Measurements from ENCODE around the gene ARL2BP. TPM values are rescaled to one million over a fixed set of nuclear protein-coding genes. Genes with fewer than 3 reads are reported as not detected.

ARL2BP gene
- total RNA-seq, 1 experiment from 2014 or later, result 10.6 TPM

DNA sequence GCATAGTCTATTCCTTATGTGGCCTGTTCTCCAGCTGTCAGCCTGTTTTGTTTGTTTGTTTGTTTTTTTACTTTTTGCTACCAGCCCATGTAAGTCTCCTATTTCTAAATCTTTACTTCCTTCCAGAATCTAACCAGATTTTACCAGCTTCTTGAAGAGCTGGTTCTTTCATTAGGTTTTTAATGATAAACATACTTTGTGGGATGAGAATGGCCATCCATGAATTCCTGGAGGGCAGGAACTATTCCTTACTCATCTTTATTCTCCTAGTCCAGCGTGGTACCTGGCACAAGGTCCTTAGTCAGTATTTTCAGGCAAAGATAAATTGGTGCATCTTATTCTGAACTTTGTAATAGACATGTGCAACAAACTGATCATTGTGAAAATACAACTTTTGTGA, 41.6 kb upstream of the ARL2BP start (continued):
- TF ChIP-seq, protein P1, sequence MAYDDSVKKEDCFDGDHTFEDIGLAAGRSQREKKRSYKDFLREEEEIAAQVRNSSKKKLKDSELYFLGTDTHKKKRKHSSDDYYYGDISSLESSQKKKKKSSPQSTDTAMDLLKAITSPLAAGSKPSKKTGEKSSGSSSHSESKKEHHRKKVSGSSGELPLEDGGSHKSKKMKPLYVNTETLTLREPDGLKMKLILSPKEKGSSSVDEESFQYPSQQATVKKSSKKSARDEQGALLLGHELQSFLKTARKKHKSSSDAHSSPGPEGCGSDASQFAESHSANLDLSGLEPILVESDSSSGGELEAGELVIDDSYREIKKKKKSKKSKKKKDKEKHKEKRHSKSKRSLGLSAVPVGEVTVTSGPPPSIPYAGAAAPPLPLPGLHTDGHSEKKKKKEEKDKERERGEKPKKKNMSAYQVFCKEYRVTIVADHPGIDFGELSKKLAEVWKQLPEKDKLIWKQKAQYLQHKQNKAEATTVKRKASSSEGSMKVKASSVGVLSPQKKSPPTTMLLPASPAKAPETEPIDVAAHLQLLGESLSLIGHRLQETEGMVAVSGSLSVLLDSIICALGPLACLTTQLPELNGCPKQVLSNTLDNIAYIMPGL (CRISPR knock-in tag; IDR thresholded peaks at IDR 0.05), result no peak
- no peak for TF ChIP-seq KAT7 (CRISPR knock-in tag; IDR thresholded peaks at IDR 0.05; ENCODE audit: borderline replicate concordance)

DNA sequence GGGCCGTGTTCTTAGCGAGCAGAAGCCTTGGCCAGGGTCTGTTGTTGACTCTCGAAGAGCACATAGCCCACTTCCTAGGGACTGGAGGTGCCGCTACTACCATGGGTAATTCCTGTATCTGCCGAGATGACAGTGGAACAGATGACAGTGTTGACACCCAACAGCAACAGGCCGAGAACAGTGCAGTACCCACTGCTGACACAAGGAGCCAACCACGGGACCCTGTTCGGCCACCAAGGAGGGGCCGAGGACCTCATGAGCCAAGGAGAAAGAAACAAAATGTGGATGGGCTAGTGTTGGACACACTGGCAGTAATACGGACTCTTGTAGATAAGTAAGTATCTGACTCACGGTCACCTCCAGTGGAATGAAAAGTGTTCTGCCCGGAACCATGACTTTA, 40.4 kb upstream of the ARL2BP start:
- ATAC-seq (peak; percentile 89), DNase-seq (ENCODE audit: low spot score) (peak; percentile 30)
- ChIA-PET CTCF (no interaction called here), POLR2A (no interaction called here)
- no peak overlapping the region for H3K4me3 Mint-ChIP-seq
- no peaks in the 10 kb centered on the region for H3K9me3 Mint-ChIP-seq
- H3K4me1 Mint-ChIP-seq, result no peaks in the 10 kb centered on the region
- no peak overlapping the region for H3K27ac Mint-ChIP-seq
- TF ChIP-seq, protein P2, sequence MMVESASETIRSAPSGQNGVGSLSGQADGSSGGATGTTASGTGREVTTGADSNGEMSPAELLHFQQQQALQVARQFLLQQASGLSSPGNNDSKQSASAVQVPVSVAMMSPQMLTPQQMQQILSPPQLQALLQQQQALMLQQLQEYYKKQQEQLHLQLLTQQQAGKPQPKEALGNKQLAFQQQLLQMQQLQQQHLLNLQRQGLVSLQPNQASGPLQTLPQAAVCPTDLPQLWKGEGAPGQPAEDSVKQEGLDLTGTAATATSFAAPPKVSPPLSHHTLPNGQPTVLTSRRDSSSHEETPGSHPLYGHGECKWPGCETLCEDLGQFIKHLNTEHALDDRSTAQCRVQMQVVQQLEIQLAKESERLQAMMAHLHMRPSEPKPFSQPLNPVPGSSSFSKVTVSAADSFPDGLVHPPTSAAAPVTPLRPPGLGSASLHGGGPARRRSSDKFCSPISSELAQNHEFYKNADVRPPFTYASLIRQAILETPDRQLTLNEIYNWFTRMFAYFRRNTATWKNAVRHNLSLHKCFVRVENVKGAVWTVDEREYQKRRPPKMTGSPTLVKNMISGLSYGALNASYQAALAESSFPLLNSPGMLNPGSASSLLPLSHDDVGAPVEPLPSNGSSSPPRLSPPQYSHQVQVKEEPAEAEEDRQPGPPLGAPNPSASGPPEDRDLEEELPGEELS (CRISPR knock-in tag; IDR thresholded peaks at IDR 0.05), result no peak
- TF ChIP-seq, protein P3, sequence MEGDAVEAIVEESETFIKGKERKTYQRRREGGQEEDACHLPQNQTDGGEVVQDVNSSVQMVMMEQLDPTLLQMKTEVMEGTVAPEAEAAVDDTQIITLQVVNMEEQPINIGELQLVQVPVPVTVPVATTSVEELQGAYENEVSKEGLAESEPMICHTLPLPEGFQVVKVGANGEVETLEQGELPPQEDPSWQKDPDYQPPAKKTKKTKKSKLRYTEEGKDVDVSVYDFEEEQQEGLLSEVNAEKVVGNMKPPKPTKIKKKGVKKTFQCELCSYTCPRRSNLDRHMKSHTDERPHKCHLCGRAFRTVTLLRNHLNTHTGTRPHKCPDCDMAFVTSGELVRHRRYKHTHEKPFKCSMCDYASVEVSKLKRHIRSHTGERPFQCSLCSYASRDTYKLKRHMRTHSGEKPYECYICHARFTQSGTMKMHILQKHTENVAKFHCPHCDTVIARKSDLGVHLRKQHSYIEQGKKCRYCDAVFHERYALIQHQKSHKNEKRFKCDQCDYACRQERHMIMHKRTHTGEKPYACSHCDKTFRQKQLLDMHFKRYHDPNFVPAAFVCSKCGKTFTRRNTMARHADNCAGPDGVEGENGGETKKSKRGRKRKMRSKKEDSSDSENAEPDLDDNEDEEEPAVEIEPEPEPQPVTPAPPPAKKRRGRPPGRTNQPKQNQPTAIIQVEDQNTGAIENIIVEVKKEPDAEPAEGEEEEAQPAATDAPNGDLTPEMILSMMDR (IDR thresholded peaks at IDR 0.05), result 0 out of 2 replicates have a peak, but pooled peaks have one; percentile 22
- H3K27me3 Mint-ChIP-seq (ENCODE audit: low read depth), result no peaks in the 10 kb centered on the region
- H3K36me3 Mint-ChIP-seq, result peaks cover 31% of the 10 kb centered on the region

DNA sequence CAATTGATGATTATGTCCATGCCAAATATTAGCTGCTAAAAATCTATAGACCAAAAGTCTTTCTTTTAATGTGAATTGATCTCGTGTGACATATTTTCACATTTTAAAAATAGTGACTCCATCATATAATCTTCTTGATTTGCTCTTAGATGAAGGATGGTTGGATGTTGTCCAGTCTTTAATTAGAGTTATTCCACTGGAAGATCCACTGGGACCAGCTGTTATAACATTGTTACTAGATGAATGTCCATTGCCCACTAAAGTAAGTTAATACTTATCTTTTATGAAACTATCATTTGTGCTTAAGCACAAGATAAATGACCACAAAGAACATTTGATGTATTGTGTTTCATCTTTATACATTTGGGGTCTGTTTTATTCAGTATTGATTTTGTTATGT, 36.1 kb upstream of the ARL2BP start:
- peaks cover 40% of the 10 kb centered on the region for H3K36me3 Mint-ChIP-seq
- no peaks in the 10 kb centered on the region for H3K9me3 Mint-ChIP-seq
- ChIA-PET POLR2A (no interaction called here), CTCF (no interaction called here)
- no peak overlapping the region for H3K4me3 Mint-ChIP-seq
- no peaks in the 10 kb centered on the region for H3K4me1 Mint-ChIP-seq
- H3K27me3 Mint-ChIP-seq (ENCODE audit: low read depth), result no peaks in the 10 kb centered on the region
- ATAC-seq, result no peak
- TF ChIP-seq NR2C2 (CRISPR knock-in tag; IDR thresholded peaks at IDR 0.05), result no peak
- TF ChIP-seq, protein P3 (IDR thresholded peaks at IDR 0.05), result no peak
- no peak for DNase-seq (ENCODE audit: low spot score)
- H3K27ac Mint-ChIP-seq, result no peak overlapping the region

DNA sequence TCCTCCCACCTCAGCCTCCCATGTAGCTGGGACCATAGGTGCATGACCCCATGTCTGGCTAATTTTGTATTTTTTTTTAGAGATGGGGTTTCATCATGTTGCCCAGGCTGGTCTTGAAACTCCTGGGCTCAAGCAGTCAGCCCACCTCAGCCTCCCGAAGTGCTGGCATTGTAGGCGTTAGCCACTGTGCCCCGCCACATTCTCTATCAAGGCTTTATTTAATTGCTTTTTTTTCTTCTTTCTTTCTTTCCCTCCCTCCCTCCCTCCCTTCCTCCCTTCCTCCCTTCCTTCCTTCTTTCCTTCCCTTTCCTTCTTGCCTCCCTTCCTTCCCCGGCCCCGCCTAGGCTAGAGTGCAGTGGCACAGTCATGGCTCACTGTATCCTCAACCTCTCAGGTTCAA, 35.3 kb upstream of the ARL2BP start:
- Mint-ChIP-seq H3K9me3 (no peaks in the 10 kb centered on the region), H3K36me3 (peaks cover 47% of the 10 kb centered on the region), H3K27me3 (ENCODE audit: low read depth) (no peaks in the 10 kb centered on the region), H3K4me3 (no peak overlapping the region), H3K27ac (no peak overlapping the region), H3K4me1 (no peaks in the 10 kb centered on the region)
- CTCF ChIA-PET, result no interaction called here
- POLR2A ChIA-PET, result no interaction called here
- ATAC-seq (no peak), DNase-seq (ENCODE audit: low spot score) (no peak)
- TF ChIP-seq, protein P4, sequence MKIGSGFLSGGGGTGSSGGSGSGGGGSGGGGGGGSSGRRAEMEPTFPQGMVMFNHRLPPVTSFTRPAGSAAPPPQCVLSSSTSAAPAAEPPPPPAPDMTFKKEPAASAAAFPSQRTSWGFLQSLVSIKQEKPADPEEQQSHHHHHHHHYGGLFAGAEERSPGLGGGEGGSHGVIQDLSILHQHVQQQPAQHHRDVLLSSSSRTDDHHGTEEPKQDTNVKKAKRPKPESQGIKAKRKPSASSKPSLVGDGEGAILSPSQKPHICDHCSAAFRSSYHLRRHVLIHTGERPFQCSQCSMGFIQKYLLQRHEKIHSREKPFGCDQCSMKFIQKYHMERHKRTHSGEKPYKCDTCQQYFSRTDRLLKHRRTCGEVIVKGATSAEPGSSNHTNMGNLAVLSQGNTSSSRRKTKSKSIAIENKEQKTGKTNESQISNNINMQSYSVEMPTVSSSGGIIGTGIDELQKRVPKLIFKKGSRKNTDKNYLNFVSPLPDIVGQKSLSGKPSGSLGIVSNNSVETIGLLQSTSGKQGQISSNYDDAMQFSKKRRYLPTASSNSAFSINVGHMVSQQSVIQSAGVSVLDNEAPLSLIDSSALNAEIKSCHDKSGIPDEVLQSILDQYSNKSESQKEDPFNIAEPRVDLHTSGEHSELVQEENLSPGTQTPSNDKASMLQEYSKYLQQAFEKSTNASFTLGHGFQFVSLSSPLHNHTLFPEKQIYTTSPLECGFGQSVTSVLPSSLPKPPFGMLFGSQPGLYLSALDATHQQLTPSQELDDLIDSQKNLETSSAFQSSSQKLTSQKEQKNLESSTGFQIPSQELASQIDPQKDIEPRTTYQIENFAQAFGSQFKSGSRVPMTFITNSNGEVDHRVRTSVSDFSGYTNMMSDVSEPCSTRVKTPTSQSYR (CRISPR knock-in tag; IDR thresholded peaks at IDR 0.05), result no peak
- TF ChIP-seq, protein P5, sequence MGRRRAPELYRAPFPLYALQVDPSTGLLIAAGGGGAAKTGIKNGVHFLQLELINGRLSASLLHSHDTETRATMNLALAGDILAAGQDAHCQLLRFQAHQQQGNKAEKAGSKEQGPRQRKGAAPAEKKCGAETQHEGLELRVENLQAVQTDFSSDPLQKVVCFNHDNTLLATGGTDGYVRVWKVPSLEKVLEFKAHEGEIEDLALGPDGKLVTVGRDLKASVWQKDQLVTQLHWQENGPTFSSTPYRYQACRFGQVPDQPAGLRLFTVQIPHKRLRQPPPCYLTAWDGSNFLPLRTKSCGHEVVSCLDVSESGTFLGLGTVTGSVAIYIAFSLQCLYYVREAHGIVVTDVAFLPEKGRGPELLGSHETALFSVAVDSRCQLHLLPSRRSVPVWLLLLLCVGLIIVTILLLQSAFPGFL (CRISPR knock-in tag; IDR thresholded peaks at IDR 0.05; ENCODE audit: borderline replicate concordance), result no peak
- no peak for TF ChIP-seq SMAD3 (CRISPR knock-in tag; IDR thresholded peaks at IDR 0.05; ENCODE audit: borderline replicate concordance)
- TF ChIP-seq, protein P6, sequence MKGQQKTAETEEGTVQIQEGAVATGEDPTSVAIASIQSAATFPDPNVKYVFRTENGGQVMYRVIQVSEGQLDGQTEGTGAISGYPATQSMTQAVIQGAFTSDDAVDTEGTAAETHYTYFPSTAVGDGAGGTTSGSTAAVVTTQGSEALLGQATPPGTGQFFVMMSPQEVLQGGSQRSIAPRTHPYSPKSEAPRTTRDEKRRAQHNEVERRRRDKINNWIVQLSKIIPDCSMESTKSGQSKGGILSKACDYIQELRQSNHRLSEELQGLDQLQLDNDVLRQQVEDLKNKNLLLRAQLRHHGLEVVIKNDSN (CRISPR knock-in tag; IDR thresholded peaks at IDR 0.05), result no peak
- TF ChIP-seq KAT7 (CRISPR knock-in tag; IDR thresholded peaks at IDR 0.05; ENCODE audit: borderline replicate concordance), result no peak
- no peak for TF ChIP-seq MYBL2 (CRISPR knock-in tag; IDR thresholded peaks at IDR 0.05)
- TF ChIP-seq CREB1 (CRISPR knock-in tag; IDR thresholded peaks at IDR 0.05), result no peak
- TF ChIP-seq, protein P7, sequence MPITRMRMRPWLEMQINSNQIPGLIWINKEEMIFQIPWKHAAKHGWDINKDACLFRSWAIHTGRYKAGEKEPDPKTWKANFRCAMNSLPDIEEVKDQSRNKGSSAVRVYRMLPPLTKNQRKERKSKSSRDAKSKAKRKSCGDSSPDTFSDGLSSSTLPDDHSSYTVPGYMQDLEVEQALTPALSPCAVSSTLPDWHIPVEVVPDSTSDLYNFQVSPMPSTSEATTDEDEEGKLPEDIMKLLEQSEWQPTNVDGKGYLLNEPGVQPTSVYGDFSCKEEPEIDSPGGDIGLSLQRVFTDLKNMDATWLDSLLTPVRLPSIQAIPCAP (CRISPR knock-in tag; IDR thresholded peaks at IDR 0.05), result no peak
- TF ChIP-seq, protein P8, sequence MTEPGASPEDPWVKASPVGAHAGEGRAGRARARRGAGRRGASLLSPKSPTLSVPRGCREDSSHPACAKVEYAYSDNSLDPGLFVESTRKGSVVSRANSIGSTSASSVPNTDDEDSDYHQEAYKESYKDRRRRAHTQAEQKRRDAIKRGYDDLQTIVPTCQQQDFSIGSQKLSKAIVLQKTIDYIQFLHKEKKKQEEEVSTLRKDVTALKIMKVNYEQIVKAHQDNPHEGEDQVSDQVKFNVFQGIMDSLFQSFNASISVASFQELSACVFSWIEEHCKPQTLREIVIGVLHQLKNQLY (CRISPR knock-in tag; IDR thresholded peaks at IDR 0.05), result no peak
- TF ChIP-seq TCF7 (CRISPR knock-in tag; IDR thresholded peaks at IDR 0.05; ENCODE audit: low read depth), result no peak

Data from WTC11 (cell line).